Gastroesophageal sphincter (tissue), 4 donors: ENCODE data around the gene SHC2. TPM values are rescaled to one million over a fixed set of nuclear protein-coding genes. Genes with fewer than 3 reads are reported as not detected.

Experiments used
- ATAC-seq: fragments of 150-250 bp; one replicate; pipeline ENCODE4 v1.9.1; 2016; ENCODE audit warnings: mild to moderate bottlenecking, moderate library complexity
- H3K27ac ChIP-seq, 4 donors: fragments of 200-600 bp; sonication (generic) in 3 of 4; 1 replicate in 3 of 4; 2 replicates in 1 of 4; pipeline ENCODE4 v1.5.1; 2016 to 2019
- H3K27me3 ChIP-seq: fragments of 200-600 bp; sonication (generic); one replicate; pipeline ENCODE4 v1.5.1; 2019
- H3K36me3 ChIP-seq, 2 donors: fragments of 200-600 bp; sonication (generic); one replicate each; pipeline ENCODE4 v1.5.1; 2019; ENCODE audit warnings: control low read depth in 1 of 2
- H3K4me1 ChIP-seq, 3 donors: fragments of 200-600 bp; sonication (generic); 1 replicate in 2 of 3; 2 replicates in 1 of 3; pipeline ENCODE4 v1.5.1; 2016 to 2019; ENCODE audit warnings: control low read depth in 2 of 3
- H3K4me3 ChIP-seq, 2 donors: fragments of 200-600 bp; sonication (generic); one replicate each; pipeline ENCODE4 v1.5.1; 2019; ENCODE audit warnings: mild to moderate bottlenecking in 1 of 2, moderate library complexity in 1 of 2
- H3K9me3 ChIP-seq, 3 donors: fragments of 200-600 bp; sonication (generic); one replicate each; pipeline ENCODE4 v1.5.1; 2017 to 2019; ENCODE audit warnings: control low read depth in 2 of 3
- CTCF ChIP-seq, 4 experiments: fragments of 200-600 bp in 2 of 4; fragments of 450-650 bp in 2 of 4; sonication (generic) in 1 of 4; IDR thresholded peaks; one replicate each; pipeline ENCODE4 v1.5.1; 2017 to 2019; ENCODE audit warnings: antibody characterized with exemption in 4 of 4, mild to moderate bottlenecking in 2 of 4, moderate library complexity in 2 of 4
- EP300 ChIP-seq: sonication (generic); formaldehyde crosslinking; IDR thresholded peaks from one replicate; pipeline ENCODE4 v1.6.1; 2017; ENCODE audit warnings: antibody characterized with exemption, mild to moderate bottlenecking
- POLR2A ChIP-seq, 2 donors: fragments of 450-650 bp; IDR thresholded peaks; one replicate each; pipeline ENCODE4 v1.6.1; 2017; ENCODE audit warnings: antibody characterized with exemption in 2 of 2, mild to moderate bottlenecking in 2 of 2, moderate library complexity in 1 of 2
- POLR2AphosphoS5 ChIP-seq: sonication (generic); formaldehyde crosslinking; IDR thresholded peaks from one replicate; pipeline ENCODE4 v1.6.1; 2017; ENCODE audit warnings: antibody characterized with exemption
- WGBS, 2 donors: methylation state at CpG; one replicate each; pipeline ENCODE4 v1.1.5; 2018; ENCODE audit warnings: low coverage in 1 of 2; 5-methylcytosine and 5-hydroxymethylcytosine counted together
- total RNA-seq, 4 donors: library from RNA; depleted of rRNA; stranded (reverse); fragments of >200 nt; gene quantifications; one replicate each; pipeline ENCODE4 v1.1.0, GENCODE V29; 2016

SHC2 gene
- total RNA-seq, 4 donors from 2014 or later: 14.7 to 24.6 (median 20.4) TPM

GRCh38 chr19:497869-498510 is 37.2 kb upstream of the SHC2 start:
- Histone ChIP-seq H3K4me3 (peak overlapping the region in 1 of 2 donors; percentile 23), H3K27me3 (peaks cover 64% of the 10 kb centered on the region), H3K9me3 (no peaks in the 10 kb centered on the region), H3K4me1 (peaks cover 0 to 30% (median 8%) of the 10 kb centered on the region in 3 donors), H3K27ac (no peak overlapping the region), H3K36me3 (no peaks in the 10 kb centered on the region)
- no peak for ATAC-seq
- TF ChIP-seq EP300 (no peak), POLR2A (IDR thresholded peaks at IDR 0.05) (no peak), POLR2AphosphoS5 (no peak), CTCF (IDR thresholded peaks at IDR 0.05) (no peak)
- WGBS, 2 donors: 10% methylated on average over 2 of the region's 50 CpGs; no CpG with 5 or more reads in 1 of the 2 donors

GRCh38 chr19:497491-497868 is 36.6 kb upstream of the SHC2 start:
- 0 to 8% methylated on average over 1 to 2 of the region's 36 CpGs for WGBS, 2 donors
- TF ChIP-seq POLR2A (IDR thresholded peaks at IDR 0.05): no peak
- no peak for TF ChIP-seq EP300
- TF ChIP-seq POLR2AphosphoS5: no peak
- TF ChIP-seq CTCF (IDR thresholded peaks at IDR 0.05): no peak
- H3K9me3 ChIP-seq: no peaks in the 10 kb centered on the region
- peaks cover 0 to 30% (median 8%) of the 10 kb centered on the region in 3 donors for H3K4me1 ChIP-seq
- no peaks in the 10 kb centered on the region for H3K36me3 ChIP-seq
- H3K4me3 ChIP-seq: peak overlapping the region in 1 of 2 donors; percentile 23
- peaks cover 64% of the 10 kb centered on the region for H3K27me3 ChIP-seq
- H3K27ac ChIP-seq: no peak overlapping the region
- ATAC-seq: no peak

- WGBS, 2 donors: 0% methylated on average over 1 of the region's 18 CpGs; no CpG with 5 or more reads in 1 of the 2 donors
- TF ChIP-seq EP300: no peak
- no peak for TF ChIP-seq POLR2AphosphoS5
- peaks cover 64% of the 10 kb centered on the region for H3K27me3 ChIP-seq
Observed at GRCh38 chr19:496986-497385, 36.2 kb upstream of the SHC2 start.

GRCh38 chr19:496112-496665 is 35.4 kb upstream of the SHC2 start, which contains the start of gene MADCAM1:
Gene MADCAM1 (plus strand): TSS chr19:496486. CDS start chr19:496500, 14 bp downstream.
- no peaks in the 10 kb centered on the region for H3K9me3 ChIP-seq
- 0 to 9% methylated on average over 1 to 10 of the region's 33 CpGs for WGBS, 2 donors
- peak within 1 kb of the TSS in 1 of 2 donors; percentile 23 for H3K4me3 ChIP-seq
- ATAC-seq: no peak
- peaks cover 64% of the 10 kb centered on the region for H3K27me3 ChIP-seq
- H3K4me1 ChIP-seq: peaks cover 0 to 30% (median 8%) of the 10 kb centered on the region in 3 donors
- no peaks in the 10 kb centered on the region for H3K36me3 ChIP-seq
- no peak within 1 kb of the TSS for H3K27ac ChIP-seq
- TF ChIP-seq POLR2AphosphoS5: no peak
- no peak for TF ChIP-seq CTCF (IDR thresholded peaks at IDR 0.05)
- TF ChIP-seq POLR2A (IDR thresholded peaks at IDR 0.05): no peak
- TF ChIP-seq EP300: no peak

More at GRCh38 chr19:496986-497385, 36.2 kb upstream of the SHC2 start:
- Histone ChIP-seq H3K36me3 (no peaks in the 10 kb centered on the region), H3K4me3 (no peak overlapping the region), H3K27ac (no peak overlapping the region), H3K9me3 (no peaks in the 10 kb centered on the region), H3K4me1 (peaks cover 0 to 30% (median 8%) of the 10 kb centered on the region in 3 donors)
- ATAC-seq: no peak

- Histone ChIP-seq H3K4me1 (peaks cover 0 to 30% (median 8%) of the 10 kb centered on the region in 3 donors), H3K9me3 (no peaks in the 10 kb centered on the region), H3K4me3 (no peak overlapping the region), H3K27me3 (peaks cover 60% of the 10 kb centered on the region), H3K36me3 (no peaks in the 10 kb centered on the region), H3K27ac (no peak overlapping the region)
- peak in 3 of 4 experiments; percentile 35 to 71 (median 60) for TF ChIP-seq CTCF (IDR thresholded peaks at IDR 0.05)
- TF ChIP-seq POLR2A (IDR thresholded peaks at IDR 0.05): no peak
- no peak for ATAC-seq
- 6% methylated on average over 6 of the region's 32 CpGs; no CpG with 5 or more reads in 1 of the 2 donors for WGBS, 2 donors
Observed at GRCh38 chr19:495402-496111, 34.7 kb upstream of the SHC2 start.
